Right cardiac atrium (tissue), 5 donors: ENCODE measurements around the gene TPSAB1. TPM values are rescaled to one million over a fixed set of nuclear protein-coding genes. Genes with fewer than 3 reads are reported as not detected.

ENCODE experiments used
- ATAC-seq, 2 donors: fragments of 200-7000 bp; cut with Tn5 transposase; one replicate each; pipeline versions ENCODE4 v1.8.0 to v1.9.1; 2020; ENCODE audit warnings: moderate library complexity in 2 of 2, mild to moderate bottlenecking in 1 of 2
- DNase-seq, 3 donors: peaks; one replicate each; pipeline ENCODE4 v3.0.0-alpha.2; 2020
- H3K27ac ChIP-seq: one replicate; pipeline ENCODE4 v1.5.1; 2013; ENCODE audit warnings: mild to moderate bottlenecking, low read length, control low read depth, moderate library complexity
- H3K27me3 ChIP-seq: one replicate; pipeline ENCODE4 v1.6.1; 2013; ENCODE audit not compliant: control insufficient read depth, insufficient read depth
- H3K4me1 ChIP-seq: one replicate; pipeline ENCODE4 v1.6.1; 2013; ENCODE audit warnings: low read length; ENCODE audit not compliant: control insufficient read depth, insufficient read depth
- H3K4me3 ChIP-seq: one replicate; pipeline ENCODE4 v1.5.1; 2013; ENCODE audit warnings: low read length, control low read depth
- H3K9me3 ChIP-seq: one replicate; pipeline ENCODE4 v1.6.1; 2013; ENCODE audit warnings: low read length; ENCODE audit not compliant: control insufficient read depth
- WGBS: extraction: QIAGEN DNeasy Blood & Tissue Kit; methylation state at CpG from one replicate; pipeline ENCODE4 v1.1.7; 2013; 5-methylcytosine and 5-hydroxymethylcytosine counted together
- intact Hi-C, 4 donors: fragments of 100-400 bp; cut with DNase I; formaldehyde crosslinking; loops; one replicate each; pipeline versions ENCODE4 v1.11.0 to v1.14.0; 2022 to 2023
- polyA plus RNA-seq: library from polyadenylated mRNA; stranded (reverse); fragments of 200-250 nt; gene quantifications from one replicate; pipeline ENCODE4 v1.2.3, GENCODE V29; 2013
- total RNA-seq, 4 donors: library from RNA; stranded (reverse); fragmentation: NEBNext Ultra II Directional; extraction: Animal tissue kit (Norgen Biotek cat#: 25700); gene quantifications; one replicate each; pipeline ENCODE4 v1.2.1, GENCODE V29; 2021
- donor health status: healthy with polysubstance abuse.
- donor health status: DM: no; HTN: yes; CAD: no.
- donor health status: DM: no; HTN: no; CAD: no.
- donor health status: DM: no; HTN: yes; CAD: no; lungs with severe emphysema.
- donor health status: DM: yes; HTN: yes; CAD: no.

Gene TPSAB1
- total and polyA plus RNA-seq, 5 donors = 1.2 to 8.3 (median 4.5) TPM

DNA sequence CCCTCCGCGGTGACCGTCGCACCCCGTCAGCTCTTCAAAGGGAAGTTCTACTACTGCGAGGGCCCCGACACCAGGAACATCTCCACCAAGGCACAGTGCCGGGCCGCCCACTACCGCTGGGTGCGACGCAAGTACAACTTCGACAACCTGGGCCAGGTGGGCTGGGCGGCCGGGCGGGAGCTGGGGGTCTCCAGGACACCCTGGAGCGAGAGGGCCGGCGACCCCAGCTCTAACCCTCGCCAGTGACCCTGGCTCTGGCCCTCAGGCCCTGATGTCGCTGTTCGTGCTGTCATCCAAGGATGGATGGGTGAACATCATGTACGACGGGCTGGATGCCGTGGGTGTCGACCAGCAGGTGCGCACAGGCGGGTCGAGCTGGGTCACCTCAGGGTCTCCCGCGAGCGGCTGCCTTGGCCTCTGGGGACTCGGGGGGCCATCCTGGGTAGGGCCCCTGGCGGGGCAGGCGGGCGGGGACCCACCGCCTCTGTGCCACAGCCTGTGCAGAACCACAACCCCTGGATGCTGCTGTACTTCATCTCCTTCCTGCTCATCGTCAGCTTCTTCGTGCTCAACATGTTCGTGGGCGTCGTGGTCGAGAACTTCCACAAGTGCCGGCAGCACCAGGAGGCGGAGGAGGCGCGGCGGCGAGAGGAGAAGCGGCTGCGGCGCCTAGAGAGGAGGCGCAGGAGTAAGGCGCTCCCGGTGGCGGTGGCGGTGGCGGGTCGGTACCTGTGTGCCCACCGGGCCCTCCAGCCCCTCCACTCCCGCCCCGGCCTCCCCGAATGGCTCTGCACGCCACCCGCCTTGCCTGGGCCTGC, 28.8 kb upstream of the TPSAB1 start:
- H3K4me1 ChIP-seq = no peaks in the 10 kb centered on the region
- DNase-seq = no peak
- 93% methylated on average over 65 of the region's 65 CpGs for WGBS
- intact Hi-C loops = no loop called here
- no peak overlapping the region for H3K27ac ChIP-seq
- ATAC-seq = no peak
- no peaks in the 10 kb centered on the region for H3K27me3 ChIP-seq
- no peak overlapping the region for H3K4me3 ChIP-seq
- H3K9me3 ChIP-seq = no peaks in the 10 kb centered on the region

DNA sequence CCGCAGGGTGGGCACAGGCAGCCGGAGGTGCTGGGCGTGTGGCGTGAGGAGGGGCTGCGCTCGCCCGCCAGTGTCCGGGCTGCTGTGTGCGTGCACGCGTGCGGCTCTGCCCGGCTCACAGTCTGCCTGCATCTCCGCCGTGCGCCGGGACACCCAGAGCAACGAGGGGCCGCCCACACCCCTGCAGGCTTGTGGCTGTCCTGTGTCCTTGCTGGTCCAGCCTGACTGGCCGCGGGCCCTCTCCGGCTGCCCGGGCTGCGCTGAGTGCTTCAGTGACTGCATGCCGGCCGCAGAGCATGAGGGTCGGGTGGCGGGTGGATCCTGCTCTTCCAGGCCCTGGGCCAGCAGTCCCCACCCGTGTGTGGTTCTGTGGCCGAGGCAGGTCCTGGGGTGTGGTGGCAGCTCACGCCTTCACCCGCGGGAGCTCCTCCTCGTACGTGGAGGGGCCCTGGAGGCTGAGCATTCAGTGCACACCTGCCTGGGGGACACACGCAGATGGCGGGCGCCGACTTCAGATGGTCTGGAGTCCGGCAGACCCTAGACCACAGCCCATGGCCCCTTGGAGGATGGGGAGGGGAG, 27.8 kb upstream of the TPSAB1 start:
- Histone ChIP-seq H3K27ac (no peak overlapping the region), H3K4me3 (no peak overlapping the region), H3K27me3 (no peaks in the 10 kb centered on the region), H3K4me1 (no peaks in the 10 kb centered on the region), H3K9me3 (no peaks in the 10 kb centered on the region)
- DNase-seq = no peak
- WGBS = 92% methylated on average over 40 of the region's 40 CpGs
- no peak for ATAC-seq
- intact Hi-C loops = no loop called here

DNA sequence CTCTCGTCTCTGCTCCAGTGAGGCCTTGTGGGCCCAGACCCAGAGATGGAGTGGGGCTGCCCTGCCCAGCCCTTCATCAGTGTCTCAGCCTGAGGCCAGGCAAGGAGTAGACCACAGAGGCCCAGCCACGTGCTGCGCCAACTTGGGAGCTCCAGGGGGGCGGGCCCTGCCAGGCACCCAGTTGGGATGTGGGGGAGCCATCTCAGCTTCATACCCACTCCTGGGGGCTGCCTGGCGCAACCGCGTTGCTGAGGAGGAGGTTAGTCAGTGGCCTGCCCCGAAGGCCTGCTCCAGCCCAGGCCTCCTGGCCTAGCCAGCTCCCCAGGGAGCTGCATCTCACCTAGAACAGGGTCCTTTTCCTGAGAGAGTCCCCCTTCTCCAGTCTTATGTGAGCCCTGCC, 27.3 kb upstream of the TPSAB1 start:
- DNase-seq = no peak
- H3K4me1 ChIP-seq = no peaks in the 10 kb centered on the region

DNA sequence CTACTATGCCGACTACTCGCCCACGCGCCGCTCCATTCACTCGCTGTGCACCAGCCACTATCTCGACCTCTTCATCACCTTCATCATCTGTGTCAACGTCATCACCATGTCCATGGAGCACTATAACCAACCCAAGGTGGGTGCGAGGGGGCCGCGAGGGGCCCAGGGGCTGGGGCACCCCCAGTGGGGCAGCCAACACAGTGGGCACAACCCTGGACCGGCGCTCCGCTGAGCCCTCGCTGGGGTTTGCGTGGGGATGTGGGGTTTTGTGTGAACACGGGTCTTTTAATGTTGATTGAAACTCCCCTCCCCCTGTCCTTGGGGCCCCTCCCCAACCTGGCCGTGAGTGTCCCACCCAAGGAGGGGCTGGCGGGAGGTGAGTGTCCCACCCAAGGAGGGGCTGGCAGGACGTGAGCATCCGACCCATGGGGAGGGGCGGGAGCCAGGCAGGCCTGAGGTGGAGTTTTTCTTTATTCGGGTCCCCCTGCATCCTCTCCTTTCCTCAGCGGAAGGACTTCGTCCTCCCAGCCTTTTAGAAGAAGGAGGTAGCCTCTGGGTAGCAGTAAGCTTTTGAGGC, 26.6 kb upstream of the TPSAB1 start:
- Histone ChIP-seq H3K27me3 (no peaks in the 10 kb centered on the region), H3K4me3 (no peak overlapping the region), H3K9me3 (no peaks in the 10 kb centered on the region), H3K27ac (no peak overlapping the region), H3K4me1 (no peaks in the 10 kb centered on the region)
- intact Hi-C loops = no loop called here
- DNase-seq (no peak), ATAC-seq (no peak)
- WGBS = 85% methylated on average over 25 of the region's 25 CpGs

More for the DNA sequence above, 27.3 kb upstream of the TPSAB1 start:
- no peaks in the 10 kb centered on the region for H3K27me3 ChIP-seq
- ATAC-seq = no peak
- no peaks in the 10 kb centered on the region for H3K9me3 ChIP-seq
- no peak overlapping the region for H3K27ac ChIP-seq
- 91% methylated on average over 8 of the region's 8 CpGs for WGBS
- H3K4me3 ChIP-seq = no peak overlapping the region
- intact Hi-C loops = no loop called here

DNA sequence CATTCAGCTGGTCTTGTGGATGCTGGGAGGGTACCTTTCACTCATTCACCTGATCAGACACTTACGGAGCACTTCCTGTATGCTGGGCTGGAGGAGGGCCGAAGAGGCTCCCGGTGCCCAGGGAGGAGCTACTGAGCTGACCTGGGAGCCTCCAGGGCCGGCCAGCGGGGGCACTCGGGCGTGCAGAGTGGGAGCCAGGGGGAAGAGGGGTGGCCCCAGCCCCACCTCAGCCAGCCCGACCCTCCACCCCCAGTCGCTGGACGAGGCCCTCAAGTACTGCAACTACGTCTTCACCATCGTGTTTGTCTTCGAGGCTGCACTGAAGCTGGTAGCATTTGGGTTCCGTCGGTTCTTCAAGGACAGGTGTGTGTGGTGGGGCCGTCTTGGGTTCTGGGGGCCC, 25.8 kb upstream of the TPSAB1 start:
- DNase-seq = no peak
- H3K27me3 ChIP-seq = no peaks in the 10 kb centered on the region
- intact Hi-C loops = no loop called here
- ATAC-seq = no peak
- H3K9me3 ChIP-seq = no peaks in the 10 kb centered on the region
- H3K27ac ChIP-seq = no peak overlapping the region
- no peak overlapping the region for H3K4me3 ChIP-seq
- WGBS = 83% methylated on average over 16 of the region's 16 CpGs
- no peaks in the 10 kb centered on the region for H3K4me1 ChIP-seq

DNA sequence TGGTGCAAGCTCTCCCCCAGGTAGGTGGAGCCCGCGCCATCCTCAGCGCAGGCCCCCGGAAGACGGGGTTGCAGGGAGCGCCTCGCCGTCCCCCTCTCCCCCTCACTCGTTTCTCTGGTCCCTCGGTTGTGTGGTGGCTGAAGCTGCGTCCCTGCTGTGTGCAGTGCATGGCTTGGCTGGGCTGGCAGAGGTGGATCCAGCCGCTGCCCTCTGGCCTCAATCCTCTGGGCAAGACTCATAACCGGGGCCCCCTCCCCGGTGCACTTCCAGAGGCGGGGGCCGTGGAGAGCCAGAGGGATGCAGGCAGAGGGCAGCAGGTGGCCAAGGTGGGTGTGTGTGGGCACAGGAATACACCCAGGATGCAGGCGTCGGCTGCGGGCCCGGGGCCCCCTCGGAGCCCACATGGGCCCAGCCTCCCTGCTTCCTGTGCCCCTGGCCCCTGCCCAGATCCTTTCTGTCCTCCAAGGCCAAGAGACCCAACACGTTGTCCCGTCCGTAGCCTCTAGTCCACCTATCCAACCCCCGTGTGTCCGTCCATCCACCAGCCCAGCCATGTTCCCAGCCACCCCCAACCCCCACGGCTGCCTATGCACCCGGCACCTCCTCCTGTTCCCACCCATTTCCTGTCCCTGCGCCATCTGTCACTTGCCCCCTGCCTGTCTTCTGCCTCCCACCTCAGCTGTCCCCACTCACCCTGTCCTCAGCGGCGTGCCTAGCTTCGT, 24.8 kb upstream of the TPSAB1 start:
- H3K27ac ChIP-seq = no peak overlapping the region
- H3K4me3 ChIP-seq = no peak overlapping the region
- no peaks in the 10 kb centered on the region for H3K9me3 ChIP-seq
- no peaks in the 10 kb centered on the region for H3K27me3 ChIP-seq
- intact Hi-C loops = no loop called here
- WGBS = 76% methylated on average over 32 of the region's 32 CpGs
- DNase-seq = no peak
- H3K4me1 ChIP-seq = no peaks in the 10 kb centered on the region
- no peak for ATAC-seq

DNA sequence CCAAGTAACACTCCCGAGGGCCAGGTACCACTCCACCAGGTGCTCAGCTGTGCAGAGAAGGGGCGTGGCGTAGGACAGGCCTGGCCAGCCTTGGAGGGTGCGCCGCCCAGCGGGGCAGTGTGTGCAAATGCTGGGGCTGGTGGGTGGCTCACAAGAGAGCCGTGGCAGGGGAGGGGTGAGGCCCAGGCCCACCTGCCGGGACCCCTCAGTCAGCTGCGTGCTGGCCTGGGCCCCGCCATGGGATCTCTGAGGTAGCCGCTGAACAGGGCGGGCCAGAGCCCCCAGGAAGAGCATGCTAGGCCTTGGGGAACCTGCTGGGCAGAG, 24.2 kb upstream of the TPSAB1 start:
- 86% methylated on average over 12 of the region's 12 CpGs for WGBS
- ATAC-seq = no peak
- intact Hi-C loops = no loop called here

DNA sequence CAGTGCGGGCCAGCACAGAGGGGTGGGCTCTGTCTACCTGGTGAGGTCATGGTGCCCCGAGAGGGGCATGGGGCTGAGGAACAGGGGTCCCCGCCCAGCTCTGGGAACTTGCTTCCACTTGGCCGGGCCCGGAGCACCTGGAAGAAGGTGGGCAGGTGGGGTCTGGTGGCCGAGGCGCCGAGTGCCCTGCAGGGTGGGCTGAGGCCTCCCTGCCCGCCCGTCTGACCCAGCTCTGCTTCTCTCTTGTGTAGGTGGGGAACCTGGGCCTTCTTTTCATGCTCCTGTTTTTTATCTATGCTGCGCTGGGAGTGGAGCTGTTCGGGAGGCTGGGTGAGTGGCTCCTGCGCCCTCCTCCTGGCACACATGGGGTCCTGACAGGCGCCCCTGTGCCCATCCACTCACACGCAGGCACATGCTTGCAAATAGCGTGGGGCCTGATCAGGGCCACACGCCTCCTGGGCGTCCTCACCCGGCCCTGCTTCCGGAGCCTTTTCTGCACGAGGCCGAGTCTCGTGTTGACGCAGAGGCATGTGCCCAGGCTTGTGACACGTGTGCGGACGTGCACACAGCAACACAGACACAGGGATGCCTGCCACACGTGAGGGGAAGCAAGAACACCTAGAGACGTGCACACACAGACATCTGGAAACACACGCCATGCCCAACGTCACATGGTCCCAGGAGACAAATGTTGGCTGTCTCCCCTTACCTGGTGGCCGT, 23.7 kb upstream of the TPSAB1 start:
- DNase-seq (no peak), ATAC-seq (no peak)
- Histone ChIP-seq H3K27me3 (no peaks in the 10 kb centered on the region), H3K4me1 (no peaks in the 10 kb centered on the region), H3K9me3 (no peaks in the 10 kb centered on the region), H3K27ac (no peak overlapping the region), H3K4me3 (no peak overlapping the region)
- intact Hi-C loops = no loop called here
- 89% methylated on average over 32 of the region's 32 CpGs for WGBS

More for the DNA sequence above, 24.2 kb upstream of the TPSAB1 start:
- Histone ChIP-seq H3K27ac (no peak overlapping the region), H3K4me1 (no peaks in the 10 kb centered on the region), H3K27me3 (no peaks in the 10 kb centered on the region), H3K9me3 (no peaks in the 10 kb centered on the region), H3K4me3 (no peak overlapping the region)
- no peak for DNase-seq

DNA sequence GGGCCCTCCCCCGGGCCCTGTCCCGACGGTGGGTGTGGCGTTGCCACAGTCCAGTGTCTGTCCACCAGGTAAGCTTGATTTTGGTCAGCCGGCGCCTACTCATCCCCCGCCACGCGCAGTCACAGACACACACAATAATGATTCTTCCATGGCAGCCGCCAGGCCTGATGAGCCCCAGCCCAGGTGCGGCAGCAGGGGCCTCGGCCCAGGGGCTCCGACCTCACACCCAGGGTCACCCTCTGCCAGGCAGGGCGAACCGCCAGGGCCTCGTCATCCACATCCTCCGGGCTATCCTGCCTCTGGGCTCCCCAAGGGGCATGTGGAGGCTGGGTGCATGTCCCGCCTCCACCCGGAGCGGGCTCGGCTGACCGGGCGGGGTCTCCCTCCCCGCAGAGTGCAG, 23.0 kb upstream of the TPSAB1 start:
- Histone ChIP-seq H3K9me3 (no peaks in the 10 kb centered on the region), H3K4me1 (no peaks in the 10 kb centered on the region), H3K4me3 (no peak overlapping the region), H3K27me3 (no peaks in the 10 kb centered on the region), H3K27ac (no peak overlapping the region)
- ATAC-seq (no peak), DNase-seq (no peak)
- WGBS = 89% methylated on average over 24 of the region's 24 CpGs
- intact Hi-C loops = no loop called here

DNA sequence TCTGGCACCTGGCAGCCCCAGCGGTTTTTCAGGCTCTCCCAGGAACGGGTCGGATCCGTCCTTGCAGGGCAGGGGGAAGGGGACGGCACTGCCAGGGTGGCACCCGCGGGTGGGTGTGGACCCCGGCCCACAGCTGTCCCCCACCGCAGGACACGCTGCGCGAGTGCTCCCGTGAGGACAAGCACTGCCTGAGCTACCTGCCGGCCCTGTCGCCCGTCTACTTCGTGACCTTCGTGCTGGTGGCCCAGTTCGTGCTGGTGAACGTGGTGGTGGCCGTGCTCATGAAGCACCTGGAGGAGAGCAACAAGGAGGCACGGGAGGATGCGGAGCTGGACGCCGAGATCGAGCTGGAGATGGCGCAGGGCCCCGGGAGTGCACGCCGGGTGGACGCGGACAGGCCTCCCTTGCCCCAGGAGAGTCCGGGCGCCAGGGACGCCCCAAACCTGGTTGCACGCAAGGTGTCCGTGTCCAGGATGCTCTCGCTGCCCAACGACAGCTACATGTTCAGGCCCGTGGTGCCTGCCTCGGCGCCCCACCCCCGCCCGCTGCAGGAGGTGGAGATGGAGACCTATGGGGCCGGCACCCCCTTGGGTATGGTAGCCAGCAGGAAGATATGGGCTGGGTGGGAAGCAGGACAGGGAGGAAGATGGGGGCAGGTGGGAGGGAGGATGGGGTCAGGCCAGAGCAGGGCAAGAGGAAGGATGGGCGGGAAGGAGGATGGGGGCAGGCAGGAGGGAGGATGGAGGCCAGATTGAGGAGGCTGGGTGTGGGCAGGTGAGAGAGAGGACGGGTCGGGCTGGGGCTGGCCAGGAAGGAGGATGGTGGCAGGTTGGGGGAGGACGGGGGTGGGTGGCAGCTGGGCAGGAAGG, 22.2 kb upstream of the TPSAB1 start:
- Histone ChIP-seq H3K4me3 (no peak overlapping the region), H3K4me1 (no peaks in the 10 kb centered on the region), H3K27ac (no peak overlapping the region), H3K9me3 (no peaks in the 10 kb centered on the region), H3K27me3 (no peaks in the 10 kb centered on the region)
- intact Hi-C loops = no loop called here
- DNase-seq = no peak
- 89% methylated on average over 49 of the region's 49 CpGs for WGBS
- ATAC-seq = no peak
